T-helper 9 cell (primary cell): ENCODE measurements around the gene MAD1L1.

Experiments used
- DNase-seq: peaks from one replicate; pipeline ENCODE4 v3.0.0-alpha.2; 2020

MAD1L1 gene

DNA sequence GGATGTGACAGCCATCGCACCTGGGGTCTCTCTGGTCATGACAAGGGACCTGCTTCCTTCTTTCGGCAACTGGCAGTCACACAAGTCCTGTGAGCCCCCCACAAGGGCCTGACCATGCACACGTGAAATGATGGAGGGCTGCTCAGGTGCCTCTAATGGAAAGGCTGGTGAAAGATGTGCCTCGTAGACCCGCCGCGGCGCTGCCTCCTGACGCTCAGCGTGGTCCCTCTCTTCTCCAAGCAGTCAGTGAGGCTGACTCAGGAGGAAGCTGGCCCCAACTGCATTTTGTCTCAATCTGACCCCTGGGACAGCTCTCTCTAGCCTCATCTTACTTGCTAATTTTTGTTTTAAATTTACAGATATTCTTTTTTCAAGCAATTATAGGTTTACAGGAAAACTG is 100.9 kb downstream of the MAD1L1 start:
- no peak for DNase-seq

DNA sequence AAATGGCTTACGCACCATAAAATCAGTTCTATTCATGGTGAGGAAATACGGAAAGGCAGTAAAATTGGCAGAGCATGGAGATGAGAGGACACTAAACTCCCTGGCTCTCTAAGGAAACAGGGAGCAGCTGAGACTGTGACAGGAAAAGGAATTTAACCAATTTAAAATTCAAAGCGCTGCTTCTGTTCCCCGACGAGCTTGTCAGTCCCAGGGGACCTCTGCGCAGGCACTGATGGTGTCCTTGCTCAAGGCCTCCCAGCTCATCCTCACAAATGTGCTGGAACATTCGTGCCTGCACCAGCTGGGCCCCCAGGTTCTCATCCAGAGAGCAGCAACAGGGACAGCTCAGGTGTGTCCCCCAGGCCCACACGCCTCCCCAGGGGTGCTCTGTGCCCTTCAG is 101.4 kb downstream of the MAD1L1 start:
- no peak for DNase-seq

DNA sequence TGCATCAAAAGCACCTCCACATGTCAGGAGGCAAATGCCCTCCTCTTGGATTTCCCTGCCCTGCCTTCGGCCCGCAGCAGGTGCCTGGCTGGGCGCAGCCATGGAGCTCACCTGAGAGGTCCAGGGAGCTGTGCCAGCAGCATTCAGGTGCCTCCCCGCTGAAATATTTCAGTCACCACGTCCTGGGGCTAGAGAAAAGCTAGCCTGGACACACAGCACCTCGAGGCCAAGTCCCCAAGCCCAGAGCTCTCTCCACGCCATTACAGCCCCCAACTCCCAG is 102.7 kb downstream of the MAD1L1 start:
- no peak for DNase-seq

DNA sequence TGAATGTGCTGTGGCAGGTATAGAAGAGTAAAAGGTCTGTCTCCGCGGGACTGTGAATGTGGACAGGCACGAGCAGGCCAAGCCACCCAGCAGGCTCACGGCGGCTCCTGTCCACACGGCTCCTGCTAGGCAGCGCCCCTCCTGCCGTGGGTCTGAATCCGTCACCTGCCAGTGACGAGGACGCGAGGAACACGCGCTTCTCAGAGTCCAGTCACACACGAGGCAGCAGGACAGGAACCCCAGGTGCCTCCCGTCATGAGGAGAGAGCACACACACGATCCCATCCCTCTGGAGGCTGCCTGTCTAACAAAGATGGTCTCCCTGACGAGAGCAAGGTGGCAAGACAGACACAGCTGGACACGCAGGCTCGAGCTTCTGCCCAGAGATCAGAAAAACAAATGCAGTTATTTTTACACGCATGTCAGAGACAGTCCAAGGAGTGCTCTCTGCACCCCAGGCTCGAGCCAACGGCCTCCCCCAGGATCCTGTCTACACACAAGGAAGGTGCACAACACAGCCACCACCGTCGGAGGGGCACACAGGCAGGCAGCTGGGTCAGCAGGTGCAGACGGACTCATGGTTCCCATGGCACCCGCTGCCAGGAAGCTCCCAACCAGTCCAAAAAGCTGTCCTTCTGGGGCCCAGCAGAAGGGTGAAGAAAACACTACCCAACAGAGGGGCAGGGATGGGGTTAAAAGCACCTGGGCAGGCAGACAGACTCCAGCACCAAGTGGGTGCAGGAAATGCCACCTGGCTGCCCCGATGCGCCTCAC is 103.2 kb downstream of the MAD1L1 start:
- no peak for DNase-seq

DNA sequence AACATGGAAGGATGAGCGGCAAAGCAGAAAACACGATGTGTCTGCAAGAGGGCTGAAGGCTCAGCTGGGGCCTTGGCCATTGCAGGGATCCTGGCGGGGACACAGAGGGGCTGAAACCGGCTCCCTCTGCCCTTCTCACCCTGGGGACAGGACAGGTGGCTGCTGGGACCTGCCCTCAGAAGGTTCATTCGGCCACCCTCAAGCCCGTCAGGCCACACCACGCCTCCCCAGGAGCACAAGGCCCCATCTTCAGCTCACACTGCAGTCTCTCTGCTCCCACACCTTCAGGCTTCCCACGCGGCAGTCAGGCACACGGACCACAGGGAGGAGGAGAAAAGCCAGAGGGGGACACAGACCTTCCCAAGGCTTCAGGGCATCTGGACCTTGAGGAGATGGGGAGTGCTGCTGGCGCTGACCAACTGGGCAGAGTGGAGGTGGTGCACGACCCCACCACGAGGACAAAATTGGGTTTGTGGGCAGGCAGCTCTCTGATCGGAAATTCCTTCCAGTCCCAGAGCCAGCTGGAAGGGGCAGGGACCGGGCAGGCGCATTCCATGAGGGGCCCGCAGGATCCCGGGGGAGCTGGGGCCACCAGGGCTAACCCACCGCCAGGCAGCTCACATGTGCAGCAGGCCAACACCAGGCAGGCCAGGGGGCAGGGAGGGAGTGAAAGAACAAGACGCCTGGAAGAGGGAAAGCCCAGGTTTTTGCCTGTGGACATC is 104.0 kb downstream of the MAD1L1 start:
- no peak for DNase-seq

DNA sequence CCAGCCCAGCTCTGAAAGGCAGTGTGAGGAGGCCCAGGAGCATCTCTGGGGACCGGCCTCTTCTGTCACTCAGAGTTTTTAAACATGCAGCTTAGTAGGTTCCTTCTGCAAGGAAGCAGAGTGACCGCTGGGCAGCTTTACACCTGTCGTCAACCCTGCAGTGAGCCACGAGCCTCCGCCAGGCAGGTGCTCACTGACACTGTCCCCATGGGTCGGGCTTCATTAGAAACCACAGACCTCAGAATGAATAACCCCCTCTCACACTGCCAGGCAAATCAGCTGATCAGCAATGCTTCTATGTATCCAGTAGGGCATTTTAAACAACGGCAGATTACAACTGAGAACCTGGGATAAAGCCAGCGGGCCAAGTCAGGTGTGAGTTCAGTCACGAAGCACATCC is 106.1 kb downstream of the MAD1L1 start:
- no peak for DNase-seq

DNA sequence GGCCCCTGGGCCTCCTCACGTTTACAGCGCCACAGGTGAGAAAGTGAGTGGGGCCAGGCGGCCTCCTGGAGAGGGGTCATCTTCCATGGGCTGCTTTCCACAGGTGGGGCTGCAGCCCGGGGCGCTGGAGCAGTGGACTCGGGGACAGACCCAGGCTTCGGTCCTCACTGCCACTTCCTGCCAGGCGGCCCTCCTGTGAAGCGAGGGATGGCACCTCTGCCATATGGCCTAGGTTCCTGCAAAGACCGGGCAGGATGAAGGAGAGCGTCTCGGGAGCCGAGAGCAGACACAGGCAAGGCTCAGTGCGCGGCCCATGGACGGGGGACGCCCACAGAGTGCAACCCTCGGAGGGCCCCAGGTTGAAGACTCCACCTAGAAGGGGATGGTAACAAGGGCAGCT is 106.8 kb downstream of the MAD1L1 start:
- no peak for DNase-seq

DNA sequence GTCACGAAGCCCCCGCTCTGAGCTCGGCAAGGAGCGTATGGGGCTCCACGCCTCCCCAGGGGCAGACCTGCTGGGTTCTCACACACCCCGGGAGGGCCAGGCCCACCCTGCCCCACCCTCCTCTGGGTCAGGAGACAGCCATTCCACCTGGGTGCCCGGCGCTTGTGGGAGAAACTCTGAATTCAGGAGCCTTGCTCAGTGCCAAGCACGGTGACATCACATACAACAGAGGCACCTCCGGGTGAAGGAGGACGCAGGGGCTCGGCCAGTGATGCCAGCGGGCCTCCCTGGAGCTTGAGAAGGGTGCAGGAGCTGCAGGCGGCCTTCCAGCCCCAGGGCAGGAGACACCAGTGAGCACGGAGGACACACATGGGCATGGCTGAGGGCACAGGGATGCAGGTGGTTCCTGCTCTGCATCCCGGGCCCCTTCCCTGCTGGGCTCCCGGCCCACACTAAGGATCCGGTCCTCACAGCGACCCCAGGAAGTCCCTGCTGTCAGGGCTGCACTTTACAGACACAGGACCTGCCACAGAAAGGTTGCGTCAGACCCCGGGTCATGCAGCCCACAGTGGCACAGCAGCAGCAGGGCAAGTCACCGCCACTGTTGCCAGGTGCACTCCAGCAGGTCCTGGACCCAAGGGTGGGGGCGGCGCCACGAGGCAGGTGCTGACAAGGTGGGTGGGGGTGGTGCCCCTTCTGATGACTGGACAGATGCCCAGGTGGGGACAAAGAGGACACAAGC is 108.0 kb downstream of the MAD1L1 start:
- DNase-seq, result no peak

DNA sequence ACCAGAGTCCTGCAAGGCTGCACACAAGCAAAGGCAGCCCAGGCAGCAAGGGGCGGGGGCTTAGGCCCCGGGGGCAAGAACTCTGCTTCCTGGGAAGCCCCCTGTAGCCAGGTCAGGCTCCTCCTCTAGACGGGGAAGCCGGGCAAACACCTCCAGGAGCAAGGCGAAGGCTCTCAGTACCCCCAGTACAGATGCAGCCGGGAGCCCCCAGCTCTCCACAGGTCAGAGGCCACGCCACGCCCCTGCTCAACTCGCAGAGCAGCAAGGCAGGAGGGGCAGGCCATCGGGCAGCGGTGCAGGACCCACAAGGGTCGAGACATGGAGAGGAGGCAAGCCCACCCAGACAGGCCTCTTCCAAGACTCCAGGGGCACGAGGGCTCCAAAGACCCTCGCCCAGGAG is 108.8 kb downstream of the MAD1L1 start:
- no peak for DNase-seq

DNA sequence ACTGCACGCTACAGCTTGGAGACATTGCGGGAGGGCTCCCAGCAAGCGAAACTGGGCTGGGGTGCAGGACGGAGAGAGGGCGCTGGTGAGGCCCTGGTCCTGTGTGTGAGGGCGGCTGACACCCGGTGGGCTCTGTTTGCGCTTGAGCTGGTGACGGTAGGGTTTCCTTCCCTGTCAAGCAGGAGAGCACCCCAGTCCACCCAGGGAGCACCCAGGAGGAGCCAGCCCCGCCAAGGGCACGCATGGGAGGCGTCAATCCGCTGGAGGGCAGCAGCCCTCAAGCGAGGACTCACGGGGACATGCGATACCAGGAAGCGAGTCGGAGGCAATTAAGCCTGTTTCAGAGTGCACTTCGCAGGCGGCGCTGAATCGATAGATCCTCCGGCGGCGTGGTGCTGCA is 109.4 kb downstream of the MAD1L1 start:
- DNase-seq, result no peak

DNA sequence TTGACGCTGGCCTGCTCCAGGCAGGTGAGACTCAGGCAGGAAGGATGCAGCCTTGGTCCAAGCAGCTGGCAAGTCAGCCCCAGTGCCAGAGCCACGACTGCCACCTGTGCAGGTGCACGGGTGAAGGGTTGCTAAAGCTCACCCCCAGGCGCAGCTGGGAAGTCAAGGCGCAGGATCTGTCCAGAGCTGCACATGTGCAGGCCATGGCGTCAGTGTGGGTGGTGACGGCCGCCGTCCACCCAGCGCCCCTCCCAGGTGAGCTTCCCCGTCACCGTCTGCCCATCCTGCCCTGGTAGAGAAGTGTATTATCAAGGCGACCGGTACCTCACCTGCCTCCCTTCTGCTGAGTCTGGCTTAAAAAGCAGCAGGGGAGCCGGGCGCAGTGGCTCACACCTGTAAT is 110.1 kb downstream of the MAD1L1 start:
- DNase-seq, result no peak

DNA sequence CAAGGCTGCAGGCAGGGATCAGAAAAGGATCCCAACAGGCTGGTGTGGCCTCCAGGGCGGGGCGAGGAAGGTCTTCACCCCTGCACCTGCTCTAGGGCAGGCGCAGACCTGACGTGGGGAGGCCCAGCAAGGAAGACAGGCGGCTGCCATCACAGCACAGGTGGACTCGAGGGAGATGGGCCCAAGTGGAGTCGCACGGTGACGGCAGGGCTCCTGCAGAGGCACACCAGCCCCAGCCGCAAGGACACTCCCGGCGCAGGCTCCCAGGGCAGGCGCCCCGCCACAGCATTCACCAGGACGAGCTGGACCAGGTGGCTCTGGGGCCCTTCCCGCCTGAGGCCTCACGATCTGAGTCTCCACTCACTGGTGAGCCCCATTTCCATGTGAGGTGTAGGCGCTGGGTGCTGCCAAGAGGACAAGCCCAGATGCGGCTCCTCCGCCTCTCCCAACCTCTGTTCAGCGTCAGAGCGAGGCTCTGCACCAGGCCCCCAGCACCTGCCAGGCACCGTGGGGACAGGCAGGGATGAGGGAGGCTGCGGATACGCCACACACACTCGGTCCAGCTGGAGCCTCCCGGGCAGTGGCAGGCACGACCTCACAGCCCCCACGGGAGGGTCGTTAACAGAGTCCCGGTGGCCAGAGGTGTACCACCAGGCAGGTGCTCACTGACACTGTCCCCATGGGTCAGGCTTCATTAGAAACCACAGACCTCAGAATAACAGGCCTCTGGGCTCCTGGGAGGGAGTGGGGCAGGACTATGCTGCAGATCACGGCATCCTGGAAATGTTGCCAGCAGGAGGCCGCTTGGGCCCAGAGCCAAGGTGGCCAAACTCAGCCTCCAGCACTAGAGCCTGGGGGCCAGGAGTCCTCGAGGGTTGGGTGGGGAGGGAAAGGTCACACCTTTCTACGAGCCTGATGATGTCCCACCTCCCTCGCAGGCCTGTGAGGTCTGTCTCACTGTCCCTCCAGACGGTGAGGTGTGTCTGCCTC is 111.6 kb downstream of the MAD1L1 start:
- no peak for DNase-seq

DNA sequence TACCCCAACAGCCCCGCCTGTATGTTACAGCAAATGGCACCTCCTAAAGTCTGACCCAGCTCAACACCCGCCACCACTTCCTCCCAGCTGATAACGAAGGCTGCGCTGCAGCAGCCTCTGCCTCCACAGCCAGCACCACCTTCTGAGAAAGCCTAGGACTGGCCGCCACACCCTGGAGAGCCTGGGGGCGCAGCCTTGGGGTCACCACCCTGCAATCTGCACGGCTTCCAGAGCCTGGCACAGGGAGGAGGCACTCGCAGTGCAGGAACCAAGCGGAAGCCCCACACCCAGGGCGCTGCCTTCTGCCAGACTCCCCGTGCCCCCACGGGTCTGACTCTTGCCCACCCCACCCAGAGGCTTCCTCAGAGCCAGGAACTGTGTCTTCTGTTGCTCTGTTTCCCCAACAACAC is 112.5 kb downstream of the MAD1L1 start:
- peak; percentile 25 for DNase-seq

DNA sequence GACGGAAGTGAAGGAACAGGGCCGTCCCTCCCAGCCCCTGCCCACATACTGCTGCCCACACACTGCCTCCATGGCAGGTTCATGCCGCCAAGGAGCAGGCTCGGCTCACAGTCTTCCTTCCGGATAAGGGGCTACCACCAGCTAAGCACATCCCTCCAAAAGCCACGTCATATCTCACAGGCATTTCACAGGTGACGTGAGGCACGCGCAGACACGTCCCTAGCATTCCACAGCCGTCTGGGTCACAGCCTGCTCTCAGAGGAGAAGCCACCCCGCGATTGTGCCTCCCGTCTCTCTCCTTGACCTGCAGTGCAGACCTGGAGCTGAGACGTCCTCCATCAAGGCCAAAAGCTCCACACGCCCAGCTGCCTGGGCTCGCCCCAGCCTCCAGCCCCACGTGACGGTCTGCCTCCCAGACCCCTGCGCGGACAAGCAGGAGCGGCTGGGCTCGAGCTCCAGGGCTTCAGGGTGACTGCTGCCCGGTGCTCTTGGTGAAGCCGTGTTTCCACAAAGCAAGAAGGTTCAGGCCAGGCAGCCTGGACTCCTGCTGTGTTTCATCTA is 114.0 kb downstream of the MAD1L1 start:
- no peak for DNase-seq

DNA sequence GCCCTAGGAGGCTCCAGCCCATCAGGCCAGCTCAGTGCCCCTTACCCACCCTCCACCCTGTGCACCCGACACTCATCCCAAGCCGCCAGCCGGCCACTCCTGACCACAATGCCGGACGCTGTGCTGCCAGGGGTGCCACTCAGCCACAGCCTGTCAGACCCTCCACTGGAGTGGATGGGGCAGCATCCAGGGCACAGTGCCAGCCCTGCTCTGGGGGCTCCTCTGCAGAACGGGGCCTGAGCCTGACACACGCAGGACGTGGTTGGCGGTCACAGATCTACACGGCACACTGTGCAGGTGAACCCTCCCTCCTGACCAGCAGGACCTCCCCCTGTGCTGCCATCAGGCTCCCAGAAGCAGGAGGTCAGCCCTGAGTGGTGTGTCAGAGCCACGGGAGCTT is 114.7 kb downstream of the MAD1L1 start:
- DNase-seq, result no peak

DNA sequence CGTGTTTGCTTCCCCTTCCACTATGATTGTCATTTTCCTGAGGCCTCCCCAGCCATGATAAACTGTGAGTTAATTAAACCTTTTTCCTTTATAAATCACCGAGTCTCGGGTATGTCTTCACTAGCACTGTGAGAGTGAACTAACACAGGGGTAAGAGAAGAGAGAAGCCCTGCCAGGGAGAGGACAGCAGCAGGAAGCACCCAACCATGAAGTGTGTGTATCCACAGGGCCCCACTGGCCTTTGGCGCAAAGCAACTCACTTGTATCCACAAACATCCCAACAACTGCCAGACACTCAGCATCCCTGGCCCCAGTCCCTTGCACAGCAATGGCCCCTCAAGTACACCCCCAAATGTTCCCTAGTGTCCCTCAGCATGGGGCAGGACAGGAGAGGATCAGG is 115.1 kb downstream of the MAD1L1 start:
- no peak for DNase-seq

DNA sequence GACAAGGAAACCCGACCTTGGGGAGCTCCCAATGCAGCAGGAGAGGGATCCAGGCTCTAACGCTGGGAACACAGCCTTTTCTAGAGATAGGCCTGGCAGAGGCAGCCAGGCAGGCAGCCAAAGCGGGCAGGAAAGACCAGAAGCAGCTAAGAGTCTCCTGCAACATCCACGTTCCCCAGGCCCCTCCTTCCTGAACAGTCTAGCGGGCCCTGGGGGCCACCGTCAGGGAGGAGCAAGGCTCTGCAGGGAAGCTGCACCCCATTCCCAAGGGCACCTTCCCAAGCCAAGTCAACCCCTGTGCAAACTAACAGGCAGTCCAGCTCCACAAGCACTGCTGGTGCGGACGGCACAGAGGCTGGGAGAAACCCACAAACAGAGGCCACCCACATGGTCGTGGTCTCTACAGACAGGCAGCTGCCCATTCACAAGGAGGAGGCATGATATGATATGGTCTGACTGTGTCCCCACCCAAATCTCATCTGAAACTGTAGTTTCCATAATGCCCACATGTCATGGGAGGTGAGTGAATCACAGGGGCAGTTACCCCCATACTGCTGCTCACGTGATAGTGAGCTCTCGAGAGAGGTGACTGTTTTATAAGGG is 115.7 kb downstream of the MAD1L1 start:
- DNase-seq, result no peak

DNA sequence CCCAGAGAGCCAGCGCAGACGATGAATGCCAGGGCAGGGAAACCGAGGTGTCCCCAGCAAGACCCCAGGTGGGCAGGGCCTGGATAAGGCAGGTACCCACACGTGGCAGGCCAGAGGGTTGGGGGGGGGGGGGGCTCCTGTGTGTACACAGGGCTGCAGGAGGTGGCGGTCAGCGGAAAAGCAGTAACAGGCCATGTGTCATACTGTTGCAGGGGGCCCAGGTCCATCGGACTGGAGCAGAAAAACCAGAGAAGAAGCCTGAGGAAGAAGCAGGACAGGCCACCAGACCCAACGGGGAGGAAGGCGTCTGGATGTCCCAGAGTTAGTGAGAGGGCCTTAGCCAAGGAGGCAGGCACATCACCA is 116.3 kb downstream of the MAD1L1 start:
- no peak for DNase-seq

DNA sequence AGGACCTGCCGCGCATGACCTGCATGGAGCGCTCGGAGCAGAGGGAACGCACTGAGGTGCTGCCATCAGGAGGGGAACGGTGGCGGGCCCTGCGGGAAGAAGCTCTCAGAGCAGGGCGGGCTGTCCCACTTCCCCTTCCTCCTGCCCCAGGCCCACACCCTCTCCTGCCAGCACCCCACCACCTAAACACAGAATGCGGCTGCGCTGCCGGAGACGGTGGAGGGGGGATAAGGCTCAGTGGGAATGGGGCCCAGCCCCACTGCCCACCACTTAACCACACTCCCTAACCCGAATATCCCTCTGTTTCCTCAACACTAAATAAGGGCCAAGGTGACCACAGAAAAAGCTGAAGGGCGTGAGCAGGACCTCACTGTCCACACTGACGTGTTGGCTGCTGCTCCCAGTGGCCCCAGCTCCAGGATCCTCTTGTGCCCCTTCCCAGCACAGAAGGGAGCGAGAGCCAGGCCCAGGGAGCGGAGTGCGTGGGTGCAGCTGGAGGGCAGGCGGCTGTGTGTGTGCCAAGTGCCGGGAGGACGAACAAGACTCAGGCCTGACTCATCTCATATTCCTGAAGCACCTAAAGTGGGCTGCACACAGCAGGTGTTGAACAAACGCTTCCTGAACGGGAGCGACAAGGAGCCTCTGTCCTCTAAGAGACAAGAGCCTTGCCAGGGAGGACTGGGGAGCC is 116.8 kb downstream of the MAD1L1 start:
- no peak for DNase-seq

DNA sequence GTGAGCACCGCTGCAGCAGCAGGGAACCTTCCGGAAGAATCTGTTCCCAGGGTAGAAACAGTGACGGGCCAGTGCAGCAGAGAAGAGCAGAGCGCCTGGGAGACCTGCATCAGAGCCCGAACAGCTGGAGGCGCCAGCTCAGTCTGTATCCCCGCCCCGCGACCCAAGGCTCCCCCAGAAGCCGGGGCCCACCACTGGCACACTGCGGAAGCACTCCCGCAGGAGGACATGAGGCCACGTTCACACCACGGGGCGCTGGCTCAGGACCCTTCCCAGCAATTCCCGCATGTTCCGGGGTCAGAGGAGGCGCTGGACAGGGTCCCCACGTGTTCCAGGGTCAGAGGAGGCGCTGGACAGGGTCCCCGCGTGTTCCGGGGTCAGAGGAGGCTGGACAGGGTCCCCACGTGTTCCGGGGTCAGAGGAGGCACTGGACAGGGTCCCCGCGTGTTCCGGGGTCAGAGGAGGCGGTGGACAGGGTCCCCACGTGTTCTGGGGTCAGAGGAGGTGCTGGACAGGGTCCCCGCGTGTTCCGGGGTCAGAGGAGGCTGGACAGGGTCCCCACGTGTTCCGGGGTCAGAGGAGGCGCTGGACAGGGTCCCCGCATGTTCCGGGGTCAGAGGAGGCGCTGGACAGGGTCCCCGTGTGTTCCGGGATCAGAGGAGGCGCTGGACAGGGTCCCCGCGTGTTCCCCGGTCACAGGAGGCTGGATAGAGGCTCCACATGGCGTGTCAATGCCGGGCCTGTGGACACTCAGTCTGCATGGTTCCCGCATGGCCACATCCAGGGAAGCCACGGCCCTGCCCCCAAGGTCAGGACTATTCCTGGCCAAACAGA is 117.6 kb downstream of the MAD1L1 start:
- DNase-seq, result no peak

DNA sequence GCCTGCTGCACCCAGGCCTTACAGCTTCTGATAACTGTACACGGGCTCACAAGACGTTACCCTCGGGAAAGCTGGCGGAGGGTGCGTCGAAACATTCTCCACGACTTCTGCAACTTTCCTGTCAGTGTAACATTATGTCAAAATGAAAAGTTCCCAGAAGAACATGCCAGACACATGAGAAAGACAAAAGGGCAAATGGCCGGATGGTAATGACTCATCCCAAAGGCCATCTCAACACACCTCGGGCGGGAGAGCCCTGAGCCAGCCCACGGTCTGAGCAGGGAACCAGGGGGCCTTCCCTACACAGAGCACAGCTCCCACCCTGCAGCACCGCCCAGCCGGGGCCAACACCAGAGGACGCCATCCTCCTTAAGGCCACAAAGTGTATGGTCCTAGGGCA is 118.7 kb downstream of the MAD1L1 start:
- DNase-seq, result no peak
